ENCODE data around the gene SPTBN2. TPM values are rescaled to one million over a fixed set of nuclear protein-coding genes. Genes with fewer than 3 reads are reported as not detected.

The SPTBN2 gene
- total RNA-seq, 3 donors from 2014 or later: 0.81 to 0.92 (median 0.82) TPM

GRCh38 chr11:66638177-66639065, 90.6 kb downstream of the SPTBN2 start, which contains the start of gene RBM4:
RBM4 (plus strand) TSS chr11:66638703; CDS start chr11:66639712, 1,009 bp downstream.
- H3K27me3 Mint-ChIP-seq (ENCODE audit: low read depth): no peaks in the 10 kb centered on the region
- H3K4me1 Mint-ChIP-seq (ENCODE audit: low read depth): peaks cover 60% of the 10 kb centered on the region
- peak within 1 kb of the TSS; percentile 97 for H3K4me3 Mint-ChIP-seq
- DNase-seq (peak; percentile 93), ATAC-seq (peak; percentile 93)
- no peaks in the 10 kb centered on the region for H3K9me3 Mint-ChIP-seq
- H3K36me3 Mint-ChIP-seq (ENCODE audit: insufficient read depth): peaks cover 54% of the 10 kb centered on the region

GRCh38 chr11:66637557-66638176, 91.3 kb downstream of the SPTBN2 start:
- peak; percentile 0 to 1 for ATAC-seq
- Mint-ChIP-seq H3K4me3 (peak overlapping the region; percentile 97), H3K36me3 (ENCODE audit: insufficient read depth) (peaks cover 46% of the 10 kb centered on the region), H3K27me3 (ENCODE audit: low read depth) (no peaks in the 10 kb centered on the region), H3K9me3 (no peaks in the 10 kb centered on the region), H3K4me1 (ENCODE audit: low read depth) (peaks cover 53% of the 10 kb centered on the region)
- no peak for DNase-seq

GRCh38 chr11:66636411-66636810, 92.6 kb downstream of the SPTBN2 start:
- Mint-ChIP-seq H3K27me3 (ENCODE audit: low read depth) (no peaks in the 10 kb centered on the region), H3K4me3 (no peak overlapping the region), H3K36me3 (ENCODE audit: insufficient read depth) (peaks cover 34% of the 10 kb centered on the region), H3K9me3 (no peaks in the 10 kb centered on the region), H3K4me1 (ENCODE audit: low read depth) (peaks cover 48% of the 10 kb centered on the region)
- DNase-seq (no peak), ATAC-seq (no peak)

Other genes with a start within 250 kb of the SPTBN2 start
- 100 to 1,000 TPM; 123 to 142 (median 132) TPM for gene DPP3, start 248.8 kb downstream of the SPTBN2 start, total RNA-seq
- gene BBS1, start 218.6 kb downstream of the SPTBN2 start, total RNA-seq: 10 to 100 TPM; 13.1 to 13.8 (median 13.6) TPM
- gene ZDHHC24, start 183.2 kb downstream of the SPTBN2 start, total RNA-seq: 1 to 10 TPM; 6.3 to 7.3 (median 6.4) TPM
- under 1 TPM in 2 of 3 donors, not detected in 1; 0.08 to 0.18 TPM for gene ACTN3, start 182.3 kb downstream of the SPTBN2 start, total RNA-seq
- gene CTSF, start 160.6 kb downstream of the SPTBN2 start, total RNA-seq: under 1 TPM; 0.33 to 0.89 (median 0.63) TPM
- under 1 TPM; 0.08 to 0.16 (median 0.13) TPM for gene CCDC87, start 136.2 kb downstream of the SPTBN2 start, total RNA-seq
- gene CCS, start 136.0 kb downstream of the SPTBN2 start, total RNA-seq: 10 to 100 TPM; 24.5 to 25.3 (median 25.1) TPM
- 100 to 1,000 TPM; 201 to 223 (median 206) TPM for gene RBM14, start 112.6 kb downstream of the SPTBN2 start, total RNA-seq
- 100 to 1,000 TPM; 135 to 150 (median 138) TPM for gene RBM4, start 90.5 kb downstream of the SPTBN2 start, total RNA-seq
- 10 to 100 TPM in 2 of 3 donors, 1 to 10 TPM in 1; 9.0 to 14.9 (median 12.5) TPM for gene RBM4B, start 51.3 kb downstream of the SPTBN2 start, total RNA-seq
- 10 to 100 TPM; 42.7 to 45.0 (median 43.5) TPM for gene RCE1, start 114.2 kb upstream of the SPTBN2 start, total RNA-seq
- gene LRFN4, start 127.8 kb upstream of the SPTBN2 start, total RNA-seq: 10 to 100 TPM; 26.7 to 39.9 (median 28.8) TPM
- 10 to 100 TPM; 17.5 to 20.0 (median 18.4) TPM for gene PC, start 229.2 kb upstream of the SPTBN2 start, total RNA-seq
- not detected for gene C11orf86, start 246.1 kb upstream of the SPTBN2 start, total RNA-seq